Fibroblast of lung (primary cell): Measurements from ENCODE around the gene C9orf50. TPM values are rescaled to one million over a fixed set of nuclear protein-coding genes. Genes with fewer than 3 reads are reported as not detected.

Experiments used
- DNase-seq, 2 donors: peaks; one replicate each; pipeline versions ENCODE4 v3.0.0 to v3.0.0-alpha.2; 2010; ENCODE audit warnings: low read depth in 2 of 2
- H2AFZ ChIP-seq: 2 replicates; pipeline ENCODE4 v1.5.1; 2012; ENCODE audit warnings: low read length, control low read depth, inconsistent platforms
- H3K27ac ChIP-seq: 2 replicates; pipeline ENCODE4 v1.5.1; 2011; ENCODE audit warnings: low read length, control low read depth; ENCODE audit not compliant: insufficient read depth
- H3K27me3 ChIP-seq: 2 replicates; pipeline ENCODE4 v1.5.1; 2011; ENCODE audit warnings: mild to moderate bottlenecking, low read length; ENCODE audit not compliant: control insufficient read depth, insufficient read depth
- H3K36me3 ChIP-seq: 2 replicates; pipeline ENCODE4 v1.5.1; 2011; ENCODE audit warnings: low read length; ENCODE audit not compliant: control insufficient read depth, insufficient read depth
- H3K4me1 ChIP-seq: 2 replicates; pipeline ENCODE4 v1.5.1; 2011; ENCODE audit warnings: low read length; ENCODE audit not compliant: control insufficient read depth, insufficient read depth; ENCODE audit errors: extremely low read depth
- H3K4me2 ChIP-seq: 2 replicates; pipeline ENCODE4 v1.5.1; 2011; ENCODE audit warnings: low read length, control low read depth; ENCODE audit not compliant: insufficient read depth; ENCODE audit errors: extremely low read depth
- H3K4me3 ChIP-seq, 4 experiments: fragments of 200-600 bp in 1 of 4; sonication (generic) in 1 of 4; replicated peaks in 1 of 4; 2 replicates each; pipeline ENCODE4 v1.5.1; 2011 to 2016; ENCODE audit warnings: low read length in 4 of 4, low read depth in 3 of 4, mild to moderate bottlenecking in 3 of 4, control low read depth in 2 of 4, inconsistent platforms in 1 of 4, mixed read lengths in 1 of 4; ENCODE audit not compliant: insufficient read depth in 1 of 4; ENCODE audit errors: control extremely low read depth in 1 of 4
- H3K79me2 ChIP-seq: 2 replicates; pipeline ENCODE4 v1.5.1; 2012; ENCODE audit warnings: mild to moderate bottlenecking, low read length, inconsistent platforms; ENCODE audit not compliant: control insufficient read depth, insufficient read depth
- H3K9ac ChIP-seq: 2 replicates; pipeline ENCODE4 v1.5.1; 2011; ENCODE audit warnings: mild to moderate bottlenecking, low read length, control low read depth; ENCODE audit not compliant: insufficient read depth
- H3K9me3 ChIP-seq: 2 replicates; pipeline ENCODE4 v1.5.1; 2012; ENCODE audit warnings: low read depth, low read length; ENCODE audit not compliant: control insufficient read depth, insufficient read depth
- H4K20me1 ChIP-seq: 2 replicates; pipeline ENCODE4 v1.5.1; 2011; ENCODE audit warnings: low read length; ENCODE audit not compliant: control insufficient read depth, insufficient read depth; ENCODE audit errors: extremely low read depth
- CTCF ChIP-seq, 2 donors: IDR thresholded peaks in 1 of 2; conservative IDR thresholded peaks in 1 of 2; 1 replicate in 1 of 2; 2 replicates in 1 of 2; pipeline ENCODE4 v1.5.1; 2011 to 2012; ENCODE audit warnings: low read length in 2 of 2, control low read depth in 1 of 2, inconsistent platforms in 1 of 2, low read depth in 1 of 2, mild to moderate bottlenecking in 1 of 2
- EZH2 ChIP-seq: IDR thresholded peaks from 2 replicates; pipeline ENCODE4 v1.5.1; 2012; ENCODE audit warnings: low read length, control low read depth, mild to moderate bottlenecking; ENCODE audit errors: missing control alignments
- polyA plus RNA-seq, 2 donors: library from polyadenylated mRNA; depleted of rRNA in 1 of 2; stranded (reverse) in 1 of 2; unstranded in 1 of 2; fragments of >200 nt; gene quantifications; 2 replicates each; pipeline ENCODE4 v1.2.1, GENCODE V29; 2011 to 2012; ENCODE audit warnings: missing spikeins in 1 of 2
- total RNA-seq: library from RNA; depleted of rRNA; stranded (reverse); fragments of >200 nt; gene quantifications from 2 replicates; pipeline ENCODE4 v1.2.1, GENCODE V29; 2014

The C9orf50 gene
- total and polyA plus RNA-seq, 2 donors (not counting 1 experiment from before 2014, with no cell fraction given) = 0.16 to 0.17 TPM

- no peak overlapping the region for H3K4me3 ChIP-seq
These were observed 14.5 kb upstream of the C9orf50 start for GRCh38 chr9:129635099-129636065.

GRCh38 chr9:129633848-129634247, 12.9 kb upstream of the C9orf50 start:
- TF ChIP-seq EZH2 = no peak
- H3K79me2 ChIP-seq = peaks cover 71% of the 10 kb centered on the region
- peaks cover 40% of the 10 kb centered on the region for H3K36me3 ChIP-seq
- no peak overlapping the region for H3K9ac ChIP-seq
- no peak overlapping the region for H3K4me3 ChIP-seq
- H3K4me2 ChIP-seq = no peak overlapping the region
- H2AFZ ChIP-seq = no peak overlapping the region
- H3K27ac ChIP-seq = no peak overlapping the region
- no peaks in the 10 kb centered on the region for H3K9me3 ChIP-seq
- no peaks in the 10 kb centered on the region for H3K27me3 ChIP-seq
- H4K20me1 ChIP-seq = no peaks in the 10 kb centered on the region
- DNase-seq = no peak
- peaks cover 23% of the 10 kb centered on the region for H3K4me1 ChIP-seq

More at GRCh38 chr9:129635099-129636065, 14.5 kb upstream of the C9orf50 start:
- Histone ChIP-seq H3K4me2 (no peak overlapping the region), H3K79me2 (peaks cover 69% of the 10 kb centered on the region), H3K27ac (no peak overlapping the region), H4K20me1 (no peaks in the 10 kb centered on the region), H3K4me1 (peaks cover 23% of the 10 kb centered on the region), H3K9ac (no peak overlapping the region), H3K27me3 (no peaks in the 10 kb centered on the region), H3K36me3 (peaks cover 40% of the 10 kb centered on the region), H2AFZ (no peak overlapping the region), H3K9me3 (no peaks in the 10 kb centered on the region)
- TF ChIP-seq EZH2 = no peak
- TF ChIP-seq CTCF (conservative IDR thresholded peaks at IDR 0.05 in 1 of 2, IDR thresholded peaks at IDR 0.05 in 1 of 2; ENCODE audit: low read depth in 1 of 2, low read length in 2 of 2) = no peak
- no peak for DNase-seq

GRCh38 chr9:129633207-129633606, 12.3 kb upstream of the C9orf50 start:
- Histone ChIP-seq H4K20me1 (no peaks in the 10 kb centered on the region), H3K27me3 (no peaks in the 10 kb centered on the region), H3K79me2 (peaks cover 72% of the 10 kb centered on the region), H3K4me3 (no peak overlapping the region), H2AFZ (no peak overlapping the region), H3K4me2 (no peak overlapping the region), H3K36me3 (peaks cover 36% of the 10 kb centered on the region), H3K4me1 (peaks cover 30% of the 10 kb centered on the region), H3K9me3 (no peaks in the 10 kb centered on the region), H3K27ac (no peak overlapping the region), H3K9ac (no peak overlapping the region)
- no peak for DNase-seq
- TF ChIP-seq CTCF (conservative IDR thresholded peaks at IDR 0.05 in 1 of 2, IDR thresholded peaks at IDR 0.05 in 1 of 2; ENCODE audit: low read depth in 1 of 2, low read length in 2 of 2) = no peak
